Measurements from ENCODE around the gene LMNA.
"Not testable (repeated sequence)": the region's sequence is repeated elsewhere in the genome, so short reads cannot be mapped to it uniquely, and the experiment has no call there.

LMNA gene

DNA sequence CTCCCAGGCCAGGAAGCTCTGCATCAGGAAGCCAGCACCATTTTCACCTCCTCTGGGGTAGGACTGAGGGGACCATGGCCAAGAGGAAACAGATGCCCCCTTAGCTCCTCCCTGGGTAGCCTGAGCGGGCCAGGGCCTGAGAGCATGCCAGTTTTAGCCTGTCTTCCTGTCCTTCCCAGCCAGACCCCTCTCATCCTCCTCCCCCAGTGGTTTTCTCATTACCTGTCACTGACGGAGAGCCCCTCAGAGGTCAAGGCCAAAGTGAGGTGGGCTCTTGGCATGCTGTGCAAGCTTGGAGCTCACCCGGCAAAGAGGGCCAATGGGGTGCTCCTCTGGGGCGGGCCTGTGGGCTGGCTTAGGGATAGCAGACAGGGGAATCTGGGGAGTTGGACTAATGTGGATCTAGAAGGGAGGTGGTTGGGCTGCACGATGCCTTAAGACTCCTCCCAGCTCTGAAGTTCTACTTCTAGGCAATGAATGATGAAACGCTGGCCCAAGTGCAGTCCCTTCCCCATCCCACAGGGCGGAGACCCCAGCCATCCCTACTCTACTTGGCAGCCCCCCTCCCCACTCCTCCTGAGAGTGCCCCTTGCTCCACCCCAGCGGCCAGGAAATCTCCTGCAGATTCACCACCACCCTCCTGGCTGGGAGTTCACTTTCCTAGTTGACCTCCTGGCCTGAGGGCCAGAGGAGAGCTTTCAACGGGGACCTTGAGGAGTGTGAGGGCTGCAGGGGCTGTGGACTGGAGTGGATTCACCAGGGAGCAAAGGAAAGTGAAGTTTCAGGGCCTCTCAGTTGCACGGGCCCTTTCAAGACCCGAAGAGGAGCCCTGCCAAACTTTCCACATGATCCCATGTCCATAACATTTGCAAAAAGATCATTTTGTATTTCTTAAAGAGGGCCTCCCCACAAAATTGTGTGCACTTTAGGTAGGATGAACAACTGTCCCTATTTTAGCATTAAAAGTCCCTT lies 9.4 kb upstream of the LMNA start:
- no peak for DNase-seq

DNA sequence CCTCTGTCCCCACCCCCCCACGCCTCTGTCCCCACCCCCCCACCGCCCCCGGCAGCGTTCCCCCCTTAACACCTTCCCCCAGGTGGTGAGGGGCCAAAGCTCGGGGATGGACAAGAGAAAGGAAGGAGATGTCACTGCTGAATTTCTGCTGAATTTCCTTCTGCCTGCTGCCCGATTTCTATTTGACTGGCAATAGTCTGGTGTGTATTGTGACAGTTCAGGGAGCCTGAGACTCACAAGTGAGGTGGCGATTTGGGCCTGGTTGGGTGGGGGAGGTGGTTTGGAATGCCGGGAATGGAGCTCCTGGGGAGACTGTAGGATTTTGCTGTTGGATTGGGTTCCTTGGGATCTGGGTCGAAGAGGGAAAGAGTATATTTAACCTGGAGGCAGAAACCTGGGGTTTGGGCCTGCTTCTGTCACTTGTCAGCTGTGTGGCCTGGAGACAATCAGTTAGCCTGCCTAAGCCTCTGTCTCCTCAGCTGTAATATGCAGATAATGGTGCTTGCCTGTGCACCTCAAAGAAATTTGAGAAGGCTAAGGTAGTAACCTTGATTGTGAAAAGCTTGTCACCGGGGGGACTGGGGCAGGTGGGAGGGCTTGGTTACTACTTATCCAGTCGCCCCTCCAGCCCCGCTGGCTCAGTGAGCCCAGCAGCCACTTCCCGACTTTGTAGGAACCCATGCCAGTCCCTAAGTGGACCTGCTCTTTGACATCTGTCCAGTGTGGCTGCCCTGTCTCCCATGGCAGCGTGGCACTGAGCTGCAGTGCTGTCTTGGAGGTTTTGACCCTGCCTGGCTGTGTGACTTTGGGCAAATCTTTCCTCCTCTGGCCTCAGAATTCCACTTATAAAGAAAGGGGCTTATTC lies 7.7 kb upstream of the LMNA start:
- DNase-seq: no peak

DNA sequence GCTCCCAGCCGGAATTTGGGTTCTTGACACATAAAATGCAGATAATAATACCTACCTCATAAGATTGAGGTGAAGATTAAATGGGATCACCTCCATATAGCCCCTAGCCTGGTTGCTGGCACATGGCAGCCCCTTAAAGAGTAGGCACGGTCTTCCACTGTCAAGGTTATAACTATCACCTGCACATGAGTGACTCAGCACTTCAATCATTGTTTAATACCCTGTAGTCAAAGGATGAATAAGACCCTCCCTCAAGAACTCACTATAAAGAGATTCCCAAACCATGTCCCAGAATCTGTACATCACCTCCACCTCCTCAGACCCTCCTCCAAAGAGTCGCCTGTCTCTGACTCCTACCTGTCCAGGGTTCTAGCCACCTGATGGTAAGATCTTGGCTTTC lies 6.5 kb upstream of the LMNA start:
- no peak for DNase-seq

DNA sequence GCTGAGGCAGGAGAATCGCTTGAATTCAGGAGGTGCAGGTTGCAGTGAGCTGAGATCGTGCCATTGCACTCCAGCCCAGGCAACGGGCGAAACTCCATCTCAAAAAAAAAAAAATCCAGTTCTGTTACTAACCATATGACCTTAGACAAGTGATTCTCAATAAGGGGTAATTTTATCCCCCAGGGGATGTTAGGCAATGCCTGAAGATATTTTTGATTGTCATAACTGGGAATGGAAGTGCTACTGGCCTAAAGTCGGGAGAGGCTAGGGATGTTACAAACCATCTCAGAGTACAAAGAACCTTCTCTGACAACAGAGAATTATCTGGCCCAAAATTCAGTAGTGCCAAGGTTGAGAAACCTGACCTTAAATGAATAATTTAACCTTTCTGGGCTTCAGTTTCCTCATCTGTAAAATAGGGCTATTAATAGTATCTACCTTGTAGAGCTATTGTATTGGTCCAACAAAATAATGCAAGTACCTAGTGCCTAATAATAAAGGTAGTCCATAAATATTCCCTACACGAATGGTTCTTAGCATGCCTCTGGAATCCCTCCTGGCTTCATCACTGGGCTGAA lies 5.8 kb upstream of the LMNA start:
- no peak for DNase-seq

DNA sequence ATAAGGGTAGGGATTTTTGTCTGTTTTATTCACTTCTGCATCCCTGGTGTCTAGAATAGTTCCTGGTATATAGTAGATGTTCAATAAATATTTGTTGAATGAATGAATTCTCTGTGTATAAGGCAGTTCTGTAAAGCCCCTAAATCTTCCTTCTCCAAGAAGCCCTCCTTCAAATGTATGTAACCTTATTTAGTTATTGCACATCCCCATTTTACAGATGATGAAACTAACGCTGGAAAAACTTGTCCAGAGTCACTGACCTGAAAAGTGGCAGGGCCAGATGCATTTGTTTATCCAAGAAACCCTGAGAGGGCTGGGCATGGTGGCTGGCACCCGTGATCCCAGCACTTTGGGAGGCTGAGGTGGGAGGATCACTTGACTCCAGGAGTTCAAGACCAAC lies 4.3 kb upstream of the LMNA start:
- no peak for DNase-seq

DNA sequence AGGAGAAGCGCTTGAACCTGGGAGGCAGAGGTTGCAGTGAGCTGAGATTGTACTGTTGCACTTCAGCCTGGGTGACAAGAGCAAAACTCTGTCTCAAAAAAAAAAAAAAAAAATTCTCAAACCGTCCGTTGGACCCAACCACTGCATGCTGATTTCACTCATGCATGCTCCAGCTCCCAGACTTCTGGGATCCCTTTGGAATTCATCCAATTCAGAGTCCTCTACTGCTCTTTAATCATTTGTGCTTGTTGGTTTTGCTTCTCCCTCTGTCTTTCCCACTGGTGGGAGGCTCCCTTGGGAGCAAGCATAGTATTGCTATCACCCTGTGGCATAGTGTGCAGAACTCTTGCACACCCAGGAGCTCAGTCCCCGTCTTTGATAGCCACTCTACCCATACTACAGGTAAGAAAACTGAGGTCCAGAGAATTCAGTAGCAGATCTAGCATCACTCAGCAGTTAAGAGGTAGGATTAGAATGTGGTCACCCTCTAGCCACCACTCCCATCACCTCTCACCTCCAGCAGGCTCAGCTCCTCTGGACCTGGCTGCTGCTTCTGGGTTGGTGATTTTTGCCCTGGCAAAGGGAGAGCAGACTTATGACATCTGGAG lies 3.1 kb upstream of the LMNA start:
- no peak for DNase-seq

DNA sequence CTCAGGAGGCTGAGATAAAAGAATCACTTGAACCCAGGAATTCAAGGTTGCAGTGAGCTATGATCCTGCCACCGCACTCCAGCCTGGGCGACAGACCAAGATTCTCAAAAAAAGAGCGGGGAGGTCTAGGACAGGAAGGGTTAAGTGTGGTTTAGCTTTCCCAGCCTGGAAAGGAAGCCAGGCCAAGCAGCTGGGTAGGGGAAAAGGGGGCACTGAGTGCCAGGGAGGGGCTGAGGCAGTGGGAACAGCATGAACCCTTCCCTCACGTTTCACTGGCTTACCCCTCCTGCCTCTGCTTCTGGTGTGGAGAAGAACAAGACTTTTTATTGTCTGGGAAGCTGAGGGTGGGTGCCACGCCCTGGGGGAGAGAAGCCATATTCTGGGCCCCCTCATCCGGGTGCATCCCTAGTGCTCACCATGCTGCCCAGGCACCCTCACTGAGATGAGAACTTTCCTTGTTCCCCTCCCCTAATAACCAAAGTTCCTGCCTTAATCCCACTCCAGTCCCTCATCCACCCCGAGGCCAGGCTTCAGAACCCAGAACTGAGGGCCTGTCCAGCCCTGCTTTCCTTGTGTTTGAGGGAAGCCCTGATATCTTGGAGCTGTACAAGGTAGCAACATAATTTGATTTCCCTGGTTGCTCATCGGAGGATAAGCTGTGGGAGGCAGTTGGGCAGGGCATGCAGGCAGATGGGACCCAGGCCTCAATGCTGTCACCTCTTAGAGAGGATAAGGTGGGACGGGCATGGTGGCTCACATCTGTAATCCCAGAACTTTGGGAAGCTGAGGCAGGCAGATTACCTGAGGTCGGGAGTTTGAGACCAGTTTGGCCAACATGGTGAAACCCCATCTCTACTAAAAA lies 2.0 kb upstream of the LMNA start:
- DNase-seq: no peak

DNA sequence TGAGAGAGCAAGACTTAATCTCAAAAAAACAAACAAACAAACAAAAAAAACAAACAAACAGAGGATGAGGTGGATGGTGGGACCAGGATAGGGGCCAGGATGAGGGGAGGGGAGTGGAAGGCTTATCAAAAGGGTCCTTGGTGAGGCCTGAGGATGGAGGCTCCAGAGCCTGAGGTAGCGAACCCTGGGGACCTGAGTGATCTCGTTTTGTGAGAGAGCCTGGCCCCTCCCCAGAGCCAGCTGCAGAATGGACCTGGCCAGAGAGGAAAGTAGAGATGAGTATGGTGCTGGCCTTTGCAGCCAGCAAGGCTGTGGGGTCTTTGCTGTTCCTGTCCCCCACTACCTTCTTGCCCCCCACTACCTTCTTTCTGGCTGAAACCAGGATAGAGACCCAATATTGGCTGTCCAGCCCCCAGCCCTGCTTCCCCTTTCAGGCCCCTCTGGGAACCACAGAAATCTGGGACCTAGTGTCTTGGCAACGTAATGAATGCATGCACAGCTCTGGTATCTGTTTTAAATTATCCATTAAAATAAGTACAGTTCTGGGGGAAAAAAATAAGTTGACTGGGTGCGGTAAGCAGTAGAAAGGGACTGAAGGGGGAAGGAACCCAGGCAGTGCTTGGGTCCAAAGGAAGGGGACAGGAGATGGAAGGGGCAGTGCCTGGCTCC lies 1.1 kb upstream of the LMNA start:
- DNase-seq: no peak

DNA sequence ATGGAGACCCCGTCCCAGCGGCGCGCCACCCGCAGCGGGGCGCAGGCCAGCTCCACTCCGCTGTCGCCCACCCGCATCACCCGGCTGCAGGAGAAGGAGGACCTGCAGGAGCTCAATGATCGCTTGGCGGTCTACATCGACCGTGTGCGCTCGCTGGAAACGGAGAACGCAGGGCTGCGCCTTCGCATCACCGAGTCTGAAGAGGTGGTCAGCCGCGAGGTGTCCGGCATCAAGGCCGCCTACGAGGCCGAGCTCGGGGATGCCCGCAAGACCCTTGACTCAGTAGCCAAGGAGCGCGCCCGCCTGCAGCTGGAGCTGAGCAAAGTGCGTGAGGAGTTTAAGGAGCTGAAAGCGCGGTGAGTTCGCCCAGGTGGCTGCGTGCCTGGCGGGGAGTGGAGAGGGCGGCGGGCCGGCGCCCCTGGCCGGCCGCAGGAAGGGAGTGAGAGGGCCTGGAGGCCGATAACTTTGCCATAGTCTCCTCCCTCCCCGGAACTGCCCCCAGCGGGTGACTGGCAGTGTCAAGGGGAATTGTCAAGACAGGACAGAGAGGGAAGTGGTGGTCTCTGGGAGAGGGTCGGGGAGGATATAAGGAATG lies 505 bp downstream of the LMNA start:
- no peak for DNase-seq

DNA sequence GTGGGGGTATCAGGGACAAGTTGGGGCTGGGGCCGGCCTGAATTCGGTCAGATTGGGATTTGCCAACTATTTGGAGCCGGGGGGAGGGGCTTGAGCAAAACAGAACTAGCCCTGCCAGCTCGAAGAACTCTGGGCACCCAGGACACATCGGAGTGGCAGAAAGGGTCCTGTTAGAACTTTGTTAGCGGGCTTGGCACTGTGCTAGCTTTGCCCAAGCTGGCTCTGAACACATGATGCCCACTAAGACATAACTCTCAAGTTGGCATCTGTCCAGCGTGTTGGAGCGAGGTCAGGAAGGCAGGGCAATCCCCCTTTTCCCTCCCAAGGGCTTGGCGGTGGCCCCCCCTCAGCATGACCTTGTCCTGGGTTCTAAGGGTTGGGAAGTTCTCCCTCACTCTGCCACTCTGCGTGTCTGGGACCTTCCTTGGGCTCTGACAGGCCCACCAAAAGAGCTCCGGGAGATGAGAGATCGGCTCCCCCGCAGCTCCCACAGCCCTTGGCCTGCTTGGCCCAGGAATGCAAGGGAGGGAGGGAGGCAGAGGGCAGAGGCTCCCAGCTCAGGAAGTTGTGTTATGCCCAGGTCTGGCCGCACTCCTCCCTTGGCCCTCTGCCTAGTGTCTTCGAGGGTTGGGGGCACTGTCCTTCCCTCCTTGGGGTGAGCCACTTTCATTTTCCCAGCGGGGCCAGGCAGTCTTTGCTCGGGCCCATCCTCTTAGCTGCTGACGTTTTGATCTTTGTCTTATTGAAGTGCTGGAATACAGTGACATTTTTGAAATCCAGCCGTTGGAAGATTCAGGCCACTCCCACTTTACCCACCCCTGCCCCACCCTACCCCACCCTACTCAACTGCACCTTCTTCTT lies 1.2 kb downstream of the LMNA start:
- DNase-seq: no peak

DNA sequence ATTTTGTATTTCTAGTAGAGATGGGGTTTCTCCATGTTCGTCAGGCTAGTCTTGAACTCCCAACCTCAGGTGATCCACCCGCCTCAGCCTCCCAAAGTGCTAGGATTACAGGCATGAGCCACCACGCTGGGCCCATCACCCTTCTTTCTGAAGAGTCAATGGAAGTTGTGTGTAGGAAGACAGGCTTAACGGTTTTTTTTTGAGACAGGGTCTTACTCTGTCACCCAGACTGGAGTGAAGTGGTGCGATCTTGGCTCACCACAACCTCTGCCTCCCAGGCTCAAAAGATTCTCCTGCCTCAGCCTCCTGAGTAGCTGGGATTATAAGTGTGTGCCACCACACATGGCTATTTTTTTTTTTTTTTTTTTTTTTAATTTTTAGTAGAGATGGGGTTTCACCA lies 2.2 kb downstream of the LMNA start:
- DNase-seq: not testable (repeated sequence)

DNA sequence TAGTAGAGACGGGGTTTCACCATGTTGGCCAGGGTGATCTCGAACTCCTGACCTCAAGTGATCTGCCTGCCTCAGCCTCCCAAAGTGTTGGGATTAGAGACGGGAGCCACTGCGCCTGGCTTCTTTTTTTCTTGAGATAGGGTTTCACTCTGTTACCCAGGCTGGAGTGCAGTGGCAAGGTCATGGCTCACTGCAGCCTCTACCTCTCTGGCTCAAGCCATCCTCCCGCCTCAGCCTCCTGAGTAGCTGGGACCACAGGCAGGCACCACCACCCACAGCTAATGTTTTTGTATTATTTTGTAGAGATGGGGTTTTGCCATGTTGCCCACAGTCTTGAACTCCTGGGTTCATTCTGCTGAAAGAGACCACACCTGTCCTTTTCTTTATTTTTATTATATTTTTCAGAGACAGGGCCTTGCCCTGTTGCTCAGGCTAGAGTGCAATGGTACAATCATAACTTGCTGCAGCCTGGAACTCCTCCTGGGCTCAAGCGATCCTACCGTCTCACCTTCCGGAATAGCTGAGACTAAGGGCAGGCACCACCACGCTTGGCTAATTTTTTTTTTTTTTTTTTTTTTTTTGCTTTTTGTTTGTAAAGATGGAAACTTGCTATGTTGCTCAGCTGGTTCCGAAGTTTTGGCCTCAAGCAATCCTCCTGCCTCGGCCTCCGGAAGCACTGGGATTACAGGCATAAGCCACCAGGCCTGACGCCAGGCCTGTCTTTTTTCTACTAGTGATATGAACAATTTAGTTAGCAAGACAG lies 3.1 kb downstream of the LMNA start:
- no peak for DNase-seq

DNA sequence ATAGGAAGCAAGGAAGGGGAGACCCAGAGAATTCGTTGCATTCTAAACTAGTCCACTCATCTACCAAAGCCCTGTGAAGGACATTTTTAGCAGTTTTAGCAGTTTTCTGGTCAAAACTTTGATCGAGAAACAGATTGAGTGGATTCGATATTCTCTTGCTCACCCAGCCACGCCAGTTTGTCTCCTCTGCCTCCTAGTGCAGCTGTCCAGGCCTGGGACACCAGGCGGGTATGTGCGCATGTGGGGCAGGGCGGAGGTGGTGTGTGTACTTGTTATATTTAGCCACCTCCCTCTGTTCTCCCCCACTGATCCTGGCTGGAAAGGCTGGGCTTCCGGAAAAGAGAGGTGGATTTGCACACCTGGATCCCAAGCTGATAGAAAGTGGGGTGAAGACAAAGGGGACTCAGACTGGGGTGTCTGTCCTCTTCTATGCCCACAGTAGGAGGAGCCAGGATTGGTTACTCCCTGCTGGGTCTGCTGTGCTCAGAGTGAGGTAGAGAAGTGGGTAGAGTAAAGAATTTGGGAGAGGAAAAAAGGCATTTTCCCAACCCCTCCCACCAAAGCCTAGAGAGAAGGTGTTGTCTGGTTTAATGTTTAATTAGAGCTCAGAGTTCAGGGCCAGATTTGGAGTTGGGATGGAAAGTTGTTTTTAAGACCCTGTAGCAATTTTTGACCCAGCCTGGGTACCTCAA lies 3.8 kb downstream of the LMNA start:
- no peak for DNase-seq

DNA sequence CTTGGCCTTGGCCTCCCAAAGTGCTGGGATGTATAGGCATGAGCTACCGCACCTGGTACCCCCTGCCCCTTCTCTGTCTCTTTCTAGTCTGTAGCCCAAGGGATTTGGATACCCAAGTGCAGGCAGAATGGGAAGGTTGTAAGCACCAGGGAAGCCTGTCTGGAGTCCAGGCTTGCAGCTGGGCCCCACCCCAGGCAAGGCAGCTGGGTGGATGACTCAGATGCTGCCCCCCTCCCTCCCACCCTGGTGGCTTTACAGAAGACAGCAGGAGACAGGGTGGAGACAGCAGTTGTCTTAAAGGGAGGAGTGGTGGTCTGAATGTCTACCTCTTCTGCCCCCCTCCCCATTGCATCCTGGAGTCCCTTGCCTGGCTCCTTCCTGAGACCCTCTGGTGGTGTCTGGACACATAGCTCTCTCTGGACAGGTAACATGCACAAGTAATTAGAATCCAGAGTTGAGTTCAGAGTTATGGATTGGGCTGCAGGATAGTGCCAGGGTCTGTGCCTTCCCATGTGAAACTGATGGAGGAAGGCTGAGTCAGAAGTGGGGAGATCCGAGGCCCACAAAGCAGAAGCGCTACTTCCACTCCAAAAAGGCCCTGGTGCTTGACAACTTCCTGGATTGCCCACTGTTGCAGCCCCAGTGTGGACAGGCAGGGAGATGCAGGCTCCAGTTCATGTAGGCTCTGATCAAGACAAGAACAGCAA lies 5.1 kb downstream of the LMNA start:
- no peak for DNase-seq

DNA sequence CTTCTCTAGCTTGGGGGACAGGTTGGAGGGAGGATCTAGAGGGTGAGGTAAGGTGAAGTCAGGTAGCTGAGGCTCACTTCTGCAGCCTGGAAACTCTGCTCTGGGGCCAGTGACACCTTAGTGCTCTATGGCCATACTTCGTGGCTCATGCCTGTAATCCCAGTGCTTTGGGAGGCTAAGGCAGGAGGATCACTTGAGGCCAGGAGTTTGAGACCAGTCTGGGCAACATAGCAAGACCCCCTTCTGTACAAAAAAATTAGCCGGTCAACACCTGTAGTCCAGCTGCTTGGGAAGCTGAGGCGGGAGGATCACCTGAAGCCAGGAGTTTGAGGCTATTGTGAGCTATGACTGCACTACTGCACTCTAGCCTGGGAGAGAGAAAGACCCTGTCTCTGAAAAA lies 5.8 kb downstream of the LMNA start:
- no peak for DNase-seq

DNA sequence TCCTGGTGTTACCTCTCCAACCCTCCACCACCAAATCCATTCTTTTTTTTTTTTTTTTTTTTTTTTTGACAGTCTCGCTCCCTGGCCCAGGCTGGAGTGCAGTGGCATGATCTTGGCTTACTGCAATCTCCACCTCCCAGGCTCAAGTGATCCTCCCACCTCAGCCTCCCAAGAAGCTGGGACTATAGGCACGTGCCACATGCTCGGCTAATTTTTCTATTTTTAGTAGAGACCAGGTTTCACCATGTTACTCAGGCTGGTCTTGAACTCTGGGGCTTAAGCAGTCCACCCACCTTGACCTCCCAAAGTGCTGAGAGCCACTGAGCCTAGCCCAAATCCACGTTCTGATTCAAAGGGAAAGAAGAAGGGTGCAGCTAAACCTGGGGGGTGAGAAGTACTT lies 6.5 kb downstream of the LMNA start:
- DNase-seq: not testable (repeated sequence)

DNA sequence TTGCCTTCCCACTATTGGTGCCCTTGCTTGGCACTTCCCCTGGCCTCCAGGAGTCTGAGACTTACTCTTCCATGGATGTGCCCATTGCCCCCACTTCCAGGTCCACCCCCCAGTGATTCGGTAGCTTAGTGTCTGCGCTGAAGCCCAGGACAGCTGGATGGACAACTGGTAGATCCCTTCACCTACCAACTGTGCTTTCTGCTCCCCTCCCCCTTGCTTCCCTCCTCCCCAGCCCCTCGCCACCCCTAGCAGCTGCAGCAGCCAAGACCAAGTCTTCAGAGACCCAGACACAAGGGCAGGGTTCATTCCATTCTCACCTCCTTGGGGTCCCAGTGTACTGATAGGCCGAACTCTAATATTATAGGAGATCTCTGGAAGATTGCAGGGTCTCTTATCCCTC lies 6.9 kb downstream of the LMNA start:
- DNase-seq: no peak

DNA sequence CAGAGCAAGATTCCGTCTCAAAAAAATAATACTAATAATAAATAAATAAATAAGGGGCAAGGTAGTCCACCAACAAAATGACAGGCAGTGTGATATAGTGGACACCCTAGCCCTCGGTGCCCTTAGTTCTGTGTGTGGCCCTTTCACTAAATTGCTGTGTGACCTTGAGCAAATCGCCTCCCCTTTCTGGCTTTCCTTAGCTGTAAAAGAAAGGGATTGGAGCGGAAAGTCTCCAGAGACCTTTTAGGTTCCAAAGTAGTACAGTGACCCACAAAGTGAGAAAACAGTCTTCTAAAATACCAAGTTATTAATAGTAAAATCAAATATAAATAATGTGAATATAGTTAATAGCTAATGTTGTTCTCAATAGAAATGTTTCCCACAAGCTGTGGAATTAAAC lies 7.6 kb downstream of the LMNA start:
- DNase-seq: no peak

All from cerebellar nuclear complex (tissue), 1 donor.